ENCODE measurements around the gene NLGN1.
A peak's percentile ranks its signal among the peaks of the same experiment; 100 is the strongest.
"Not testable (repeated sequence)": the region's sequence is repeated elsewhere in the genome, so short reads cannot be mapped to it uniquely, and the experiment has no call there.

Gene NLGN1

DNA sequence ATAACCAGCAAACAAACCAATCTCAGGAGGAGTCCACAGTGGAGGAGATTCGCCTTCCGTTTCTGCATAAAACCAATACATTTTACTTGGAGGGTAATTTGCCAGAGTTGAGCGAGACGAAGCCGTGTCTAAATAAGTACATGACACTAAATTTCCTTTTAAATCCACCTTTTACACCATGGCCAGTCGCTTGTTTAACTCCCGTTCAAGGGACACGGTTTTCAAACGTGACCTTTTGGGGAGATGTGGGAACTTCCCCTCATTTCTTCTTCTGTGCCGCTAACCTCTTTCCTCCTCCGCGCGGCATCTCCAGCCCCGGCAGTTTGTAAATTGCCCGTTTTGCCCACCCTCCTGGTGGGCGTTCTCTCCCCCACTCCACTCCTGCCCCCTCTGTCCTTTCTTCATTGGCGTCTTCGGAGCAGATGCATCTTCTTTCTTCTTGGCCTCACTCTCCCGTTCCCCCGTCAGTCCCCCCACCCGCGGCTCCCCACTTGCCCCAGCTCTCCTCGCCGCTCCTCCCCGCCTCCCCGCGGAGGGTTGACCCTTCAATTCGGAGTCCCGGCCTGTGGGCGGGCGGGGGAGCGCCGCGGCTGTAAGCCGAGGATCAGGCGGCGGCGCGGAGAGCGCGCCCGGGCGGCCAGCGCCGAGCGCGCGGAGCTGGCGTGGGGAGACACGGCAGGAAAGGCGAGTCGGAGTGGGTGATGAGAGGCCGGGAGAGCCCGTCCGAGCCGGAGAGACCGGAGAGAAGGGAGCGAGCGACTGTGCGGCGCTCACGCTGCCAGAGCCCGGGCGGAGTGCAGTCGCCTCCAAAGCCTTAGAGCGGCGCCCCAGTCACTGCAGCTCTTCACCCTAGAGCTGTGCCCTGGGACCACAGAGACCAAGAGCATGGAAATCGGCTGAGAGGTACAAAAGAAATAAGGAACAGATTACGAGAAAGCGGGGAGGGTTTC is at the start of gene NLGN1:
Gene NLGN1, plus strand, starts transcription at position 584 of the 950 bp plus-strand sequence.
- DNase-seq (ENCODE audit: low read depth): peak; percentile 87

DNA sequence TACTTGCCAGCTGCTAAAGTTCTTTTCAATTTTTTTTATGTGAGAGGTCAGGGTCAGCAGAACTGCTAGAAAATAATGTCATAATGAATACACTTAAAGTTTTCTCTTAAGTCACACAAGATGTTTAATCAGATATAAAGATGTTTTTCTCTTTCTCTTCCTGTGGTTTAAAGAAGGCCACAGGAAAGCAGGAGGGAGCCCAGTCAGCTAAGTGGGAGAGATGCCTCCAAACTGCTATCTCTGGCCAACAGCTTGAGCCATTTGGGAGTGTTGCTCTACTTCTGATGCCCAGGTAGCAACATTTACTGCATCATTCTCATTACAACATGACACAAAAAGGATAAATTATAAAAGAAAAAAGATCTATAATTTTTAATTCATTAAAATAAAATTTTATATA is 45.7 kb upstream of the NLGN1 start:
- DNase-seq (ENCODE audit: low read depth): no peak

DNA sequence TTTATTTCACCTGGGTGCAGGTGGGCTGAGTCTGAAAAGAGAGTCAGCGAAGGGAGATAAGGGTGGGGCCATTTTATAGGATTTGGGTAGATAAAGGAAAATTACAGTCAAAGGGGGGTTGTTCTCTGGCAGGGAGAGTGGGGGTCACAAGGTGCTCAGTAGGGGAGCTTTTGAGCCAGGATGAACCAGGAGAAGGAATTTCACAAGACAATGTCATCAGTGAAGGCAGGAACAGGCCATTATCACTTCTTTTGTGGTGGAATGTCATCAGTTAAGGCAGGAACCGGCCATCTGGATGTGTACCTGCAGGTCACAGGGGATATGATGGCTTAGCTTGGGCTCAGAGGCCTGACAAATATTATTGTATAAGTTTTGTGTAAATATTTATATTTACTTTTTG is 44.4 kb upstream of the NLGN1 start:
- DNase-seq (ENCODE audit: low read depth): not testable (repeated sequence)

DNA sequence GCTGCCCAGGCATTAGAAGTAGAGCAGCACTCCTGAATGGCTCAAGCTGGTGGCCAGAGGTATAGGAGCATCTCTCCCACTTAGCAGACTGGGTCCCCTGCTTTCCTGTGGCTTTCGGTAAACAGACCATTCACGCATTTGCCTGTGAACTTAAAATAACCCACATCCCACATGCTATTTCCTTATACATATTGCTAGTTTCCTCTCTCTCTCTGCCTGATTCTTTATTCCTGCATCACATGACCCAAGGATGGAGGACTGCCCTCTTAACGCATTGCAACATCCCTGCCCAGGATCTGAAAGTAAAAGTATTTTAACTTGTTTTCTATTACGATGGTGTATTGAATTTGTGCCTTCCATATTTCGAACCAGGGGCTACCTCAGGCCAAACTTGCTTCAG is 43.4 kb upstream of the NLGN1 start:
- no peak for DNase-seq (ENCODE audit: low read depth)

DNA sequence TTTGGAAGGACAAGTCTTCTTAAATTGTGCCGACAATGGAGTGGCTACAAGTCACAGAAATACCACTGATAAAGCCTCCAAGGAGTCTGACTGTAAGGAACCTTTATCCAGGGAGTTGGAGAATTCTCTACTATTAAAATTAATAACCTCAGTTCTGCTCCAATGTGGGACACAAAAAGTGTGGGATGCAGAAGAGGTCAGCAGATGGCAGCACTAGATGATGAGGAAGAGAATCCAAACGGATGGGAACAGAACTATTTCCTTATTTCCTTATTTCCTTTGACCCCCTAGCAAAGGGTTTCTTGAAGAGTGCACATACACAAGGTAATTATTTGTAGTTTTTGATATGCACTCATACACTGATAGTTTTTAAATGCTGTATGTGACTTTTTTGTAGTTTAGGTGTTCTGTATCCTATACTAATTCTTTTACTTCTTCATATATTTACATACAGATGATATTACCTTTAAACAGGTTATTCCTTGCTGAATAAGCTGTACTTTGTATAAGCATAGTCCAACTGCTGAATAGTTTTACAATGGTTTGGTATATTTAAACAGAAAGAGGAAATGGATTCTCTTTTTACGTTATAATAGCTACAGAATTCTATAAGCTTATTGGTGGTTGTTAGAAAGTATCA is 25.6 kb upstream of the NLGN1 start:
- DNase-seq (ENCODE audit: low read depth): peak; percentile 65

DNA sequence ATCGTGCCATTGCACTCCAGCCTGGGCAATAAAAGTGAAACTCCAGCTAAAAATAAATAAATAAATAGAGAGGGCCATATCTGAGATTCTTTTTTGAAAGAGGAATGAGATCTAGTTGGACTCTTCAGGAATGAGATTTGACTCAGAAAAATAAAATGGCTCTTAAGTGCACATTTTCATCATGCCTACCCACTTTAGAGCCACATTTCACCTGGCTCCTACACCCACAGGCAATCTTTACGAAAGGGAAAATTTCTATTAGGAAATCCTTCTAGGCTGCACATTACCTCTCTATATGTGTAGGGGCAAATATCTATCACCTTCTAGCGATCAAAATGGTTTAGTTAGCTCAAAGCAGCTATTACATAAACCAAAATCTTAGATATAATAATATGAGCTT is 16.9 kb upstream of the NLGN1 start:
- DNase-seq (ENCODE audit: low read depth): no peak

DNA sequence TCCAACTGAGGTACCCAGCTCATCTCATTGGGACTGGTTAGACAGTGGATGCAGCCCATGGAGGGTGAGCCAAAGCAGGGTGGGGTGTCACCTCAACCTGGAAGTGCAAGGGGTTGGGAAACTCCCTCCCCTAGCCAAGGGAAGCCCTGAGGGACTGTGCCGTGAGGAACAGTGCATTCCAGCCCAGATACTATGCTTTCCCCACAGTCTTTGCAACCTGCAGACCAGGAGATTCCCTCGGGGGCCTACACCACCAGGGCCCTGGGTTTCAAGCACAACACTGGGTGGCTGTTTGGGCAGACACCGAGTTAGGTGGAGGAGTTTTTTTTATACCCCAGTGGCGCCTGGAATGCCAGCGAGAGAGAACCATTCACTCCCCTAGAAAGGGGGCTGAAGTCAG is 15.6 kb upstream of the NLGN1 start:
- DNase-seq (ENCODE audit: low read depth): not testable (repeated sequence)

DNA sequence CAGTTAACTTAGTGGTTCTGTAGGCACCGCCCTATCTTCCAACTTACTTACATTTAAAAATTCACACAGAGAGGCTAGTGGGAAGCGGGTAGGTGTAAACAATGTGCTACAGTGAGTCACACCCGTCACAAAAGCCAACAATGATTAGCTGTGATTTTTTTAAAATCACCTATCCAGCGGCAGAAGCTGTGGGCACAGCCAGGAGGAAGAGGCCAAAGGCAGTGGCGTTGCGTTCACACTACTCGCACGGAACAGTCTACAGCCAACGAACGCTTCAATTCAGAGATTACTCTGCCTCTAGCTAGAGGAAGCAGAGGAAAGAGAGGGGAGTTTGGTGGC is 2.5 kb upstream of the NLGN1 start:
- DNase-seq (ENCODE audit: low read depth): no peak

DNA sequence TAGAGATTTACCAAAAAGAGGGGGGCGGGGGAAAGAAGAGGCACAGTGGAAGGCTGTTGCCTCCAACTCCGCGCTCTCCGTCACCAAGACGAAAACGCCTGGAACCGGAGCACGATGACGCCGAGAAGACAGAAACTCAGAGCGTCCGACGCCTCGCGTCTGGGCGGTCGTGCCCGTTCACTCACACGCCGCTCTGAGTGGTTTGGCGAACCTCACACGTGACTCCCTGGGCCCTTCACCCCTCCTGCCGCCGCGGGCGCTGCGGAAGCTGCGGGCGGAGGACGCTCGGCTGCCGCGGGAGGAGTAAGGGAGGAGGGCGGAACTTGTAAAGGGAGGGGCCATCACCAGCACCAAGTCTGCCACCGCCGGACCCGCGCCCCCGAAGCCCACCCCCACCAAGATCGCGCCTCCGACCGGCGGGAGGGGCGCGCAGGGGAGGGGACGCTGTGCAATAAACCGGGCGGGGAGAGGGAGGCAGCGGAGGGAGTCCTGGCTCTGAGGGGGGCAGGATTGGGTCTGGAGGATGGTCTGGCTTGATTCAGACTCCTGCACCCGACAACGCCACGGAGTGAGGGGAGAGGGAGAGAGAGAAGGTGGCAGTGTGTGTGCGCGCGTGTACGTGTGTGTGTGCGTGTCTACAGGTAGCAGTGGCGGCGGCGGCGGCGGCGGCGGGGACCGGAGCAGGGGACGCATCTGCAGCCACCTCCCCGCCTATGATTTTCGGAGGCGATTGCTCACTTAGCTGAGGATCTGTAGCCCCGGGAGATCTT is 1.9 kb upstream of the NLGN1 start:
- peak; percentile 95 for DNase-seq (ENCODE audit: low read depth)

DNA sequence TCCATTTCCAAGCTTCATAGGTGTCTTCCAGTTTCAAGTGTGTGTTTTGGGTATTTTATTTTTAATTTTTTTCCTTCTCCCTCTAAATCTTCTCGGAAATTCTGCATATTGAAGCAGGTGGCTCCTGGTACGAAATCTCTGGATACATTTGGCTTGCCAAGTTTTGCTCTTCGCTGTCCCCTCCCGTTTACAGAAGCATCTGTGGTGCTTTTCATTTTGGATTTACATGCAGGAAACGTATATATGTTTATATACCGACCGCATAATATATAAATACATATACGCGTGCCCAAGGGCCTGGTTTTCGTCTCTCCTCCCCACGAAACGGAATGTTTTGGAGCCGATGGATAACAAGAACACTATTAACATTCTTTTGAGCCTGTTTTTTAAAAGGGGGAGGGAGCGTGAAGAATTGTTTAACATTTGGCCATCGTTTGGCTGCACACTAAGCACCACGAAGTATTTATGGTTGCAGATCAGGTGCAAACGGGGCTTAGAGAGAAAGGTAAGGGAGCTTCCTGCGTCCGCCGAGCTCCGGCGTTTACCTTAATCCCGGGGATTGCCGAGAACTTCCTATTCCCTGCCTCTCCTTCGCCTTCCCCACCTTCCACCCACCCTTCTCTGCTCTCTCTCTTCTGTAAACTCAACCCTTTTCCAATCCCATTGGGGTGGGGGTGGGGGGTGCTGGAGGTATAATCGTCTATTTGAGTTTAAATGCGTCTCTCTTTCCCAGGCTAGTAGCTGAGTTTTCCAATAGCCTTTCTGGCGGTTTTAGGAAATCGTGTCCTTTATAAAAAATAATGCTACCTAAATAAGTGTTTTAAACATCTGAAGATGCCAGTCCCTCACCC is 1.1 kb upstream of the NLGN1 start:
- peak; percentile 31 for DNase-seq (ENCODE audit: low read depth)

DNA sequence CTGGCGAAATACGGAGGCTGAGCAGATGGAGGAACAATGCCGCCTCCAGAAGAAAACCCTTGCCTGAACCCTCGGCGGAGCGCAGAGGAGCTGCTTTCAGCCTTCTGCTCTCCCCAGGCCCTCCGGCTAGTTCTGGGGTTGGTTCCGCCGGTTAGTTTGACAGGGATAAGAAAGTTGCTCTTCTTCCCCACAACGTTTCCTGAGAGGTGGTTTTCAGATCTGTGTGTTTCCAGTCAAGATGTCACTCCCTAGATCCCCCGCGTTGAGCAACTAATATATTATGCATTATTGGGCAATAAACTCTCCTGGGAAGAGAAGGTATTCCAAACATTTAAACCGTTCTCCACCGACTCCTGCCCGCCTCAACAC is 551 bp downstream of the NLGN1 start:
- DNase-seq (ENCODE audit: low read depth): peak; percentile 67

DNA sequence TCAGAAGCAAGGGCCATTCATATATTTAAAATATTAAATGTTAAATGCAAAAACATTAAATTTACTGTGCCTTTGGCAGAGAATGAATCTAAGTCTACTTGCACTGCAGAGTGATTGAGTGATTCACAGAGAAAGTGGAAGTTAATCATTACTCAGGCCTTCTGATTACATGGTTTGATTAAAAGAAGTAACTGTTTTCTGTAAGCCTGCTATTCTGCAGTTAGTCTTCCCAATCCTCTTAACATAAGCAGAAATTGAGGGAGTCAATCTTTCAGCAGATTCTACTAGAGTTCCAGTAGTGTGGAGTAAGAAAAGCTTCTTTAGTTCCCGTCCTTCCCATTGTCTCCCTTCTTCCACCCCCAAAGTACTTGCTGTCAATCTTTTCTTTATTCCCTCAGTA is 1.5 kb downstream of the NLGN1 start:
- DNase-seq (ENCODE audit: low read depth): peak; percentile 21

DNA sequence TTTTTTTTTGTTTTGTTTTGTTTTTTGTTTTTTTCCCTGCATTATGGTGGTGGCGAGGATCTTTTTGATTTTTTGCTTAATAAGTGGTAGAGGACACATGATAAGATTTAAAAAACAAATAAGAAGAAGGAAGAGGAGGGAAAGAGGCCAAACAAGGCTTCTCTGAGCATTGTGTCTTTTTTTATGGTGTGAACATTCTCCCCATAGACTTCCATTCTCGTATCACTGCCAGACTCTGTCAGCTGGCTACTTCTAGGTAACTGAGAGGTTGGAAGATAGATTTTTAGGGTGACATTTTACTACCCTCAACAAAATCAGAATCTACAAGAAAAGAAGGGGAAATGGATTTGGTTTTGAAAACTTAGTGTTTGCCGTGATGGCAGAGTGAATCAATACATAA is 3.8 kb downstream of the NLGN1 start:
- DNase-seq (ENCODE audit: low read depth): no peak

DNA sequence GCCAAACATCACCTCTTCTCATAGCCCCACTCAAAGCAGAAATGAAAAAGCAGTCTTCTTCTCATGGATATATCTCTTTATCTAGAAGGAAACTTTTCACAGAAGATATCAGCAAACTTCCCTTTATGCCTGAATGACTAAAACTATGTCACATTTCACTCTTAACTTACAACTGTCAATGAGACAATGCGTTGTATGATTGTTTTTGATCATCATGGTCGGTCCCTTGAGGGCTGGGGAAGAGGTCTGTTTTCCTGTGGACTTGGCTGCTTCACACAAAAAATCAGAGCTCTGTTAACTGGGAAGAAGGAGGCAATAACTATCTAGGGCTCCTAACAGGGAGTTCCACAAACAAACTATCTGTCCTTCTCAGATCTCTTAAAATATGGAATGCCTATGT is 5.1 kb downstream of the NLGN1 start:
- no peak for DNase-seq (ENCODE audit: low read depth)

DNA sequence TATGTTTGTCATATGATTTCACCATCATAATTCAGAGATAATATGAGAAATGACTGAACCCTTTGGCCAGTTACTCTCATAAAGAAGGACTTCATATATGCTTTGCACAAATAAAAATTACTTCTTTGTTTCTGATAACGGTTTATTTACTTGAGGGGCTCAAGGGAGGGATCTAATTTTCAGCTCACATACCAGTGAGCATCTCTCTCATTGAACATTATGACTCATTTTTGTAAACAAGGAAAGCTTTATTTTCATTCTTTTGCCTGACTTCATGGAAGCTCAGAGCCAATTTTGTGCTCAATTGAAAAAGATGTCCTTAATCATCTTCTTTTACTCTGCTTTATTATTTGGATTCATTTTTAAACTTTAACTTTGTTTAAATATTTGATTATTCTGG is 5.8 kb downstream of the NLGN1 start:
- DNase-seq (ENCODE audit: low read depth): peak; percentile 38

DNA sequence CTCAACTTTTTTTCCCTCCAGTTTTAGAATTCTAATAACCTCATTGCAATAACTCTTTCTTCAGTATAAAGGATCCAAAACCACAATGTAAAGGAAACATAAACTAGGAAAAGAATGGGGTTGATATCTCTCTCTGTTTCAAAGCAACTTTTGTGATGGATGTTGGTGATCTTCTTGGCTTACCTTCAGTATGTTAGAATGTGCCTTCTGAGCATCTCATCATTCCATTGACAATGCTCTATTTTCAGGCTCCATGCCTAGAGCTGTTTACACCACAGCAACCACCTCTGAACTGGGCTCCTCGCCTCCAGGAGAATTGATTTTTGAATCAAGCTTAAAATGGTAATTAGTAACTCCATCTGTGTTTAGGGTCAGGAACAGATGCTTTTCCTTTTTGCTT is 6.6 kb downstream of the NLGN1 start:
- no peak for DNase-seq (ENCODE audit: low read depth)

DNA sequence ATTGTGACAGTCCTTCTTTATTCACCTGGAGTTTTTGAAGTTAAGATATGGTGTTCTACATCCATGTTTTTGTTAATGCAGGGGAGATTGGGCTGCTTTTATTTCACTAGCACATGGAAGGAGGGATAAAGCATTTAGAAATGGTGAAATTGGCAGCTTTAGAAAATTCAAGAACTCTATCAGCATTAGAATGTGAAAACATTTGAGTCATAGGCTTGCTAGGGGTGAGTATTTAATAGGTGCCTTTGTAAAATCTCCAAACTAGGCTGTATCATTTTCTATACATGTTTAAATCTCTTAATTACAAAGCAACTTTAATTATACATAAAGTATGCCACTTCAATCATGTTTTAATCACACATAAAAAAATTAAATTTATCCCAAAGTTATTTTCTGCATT is 12.9 kb downstream of the NLGN1 start:
- DNase-seq (ENCODE audit: low read depth): no peak

DNA sequence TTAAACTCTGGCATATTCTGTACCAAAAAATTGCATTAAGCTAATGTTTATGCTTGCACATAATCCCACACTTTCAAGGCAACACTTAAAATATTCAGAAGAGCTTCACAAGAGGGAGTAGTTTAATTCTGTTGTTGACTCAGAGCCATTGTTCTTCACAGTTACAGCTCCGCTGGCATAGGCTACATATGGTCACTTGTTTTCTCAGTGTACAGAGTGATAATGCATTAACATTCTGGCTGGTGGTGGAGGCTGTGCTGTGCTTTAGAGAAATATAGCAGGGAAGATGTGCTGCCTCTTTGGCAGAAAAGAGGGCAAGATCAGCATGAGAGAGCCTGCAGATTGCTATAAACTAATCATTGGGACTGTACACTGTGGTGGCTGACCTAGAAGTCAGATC is 13.3 kb downstream of the NLGN1 start:
- DNase-seq (ENCODE audit: low read depth): no peak

DNA sequence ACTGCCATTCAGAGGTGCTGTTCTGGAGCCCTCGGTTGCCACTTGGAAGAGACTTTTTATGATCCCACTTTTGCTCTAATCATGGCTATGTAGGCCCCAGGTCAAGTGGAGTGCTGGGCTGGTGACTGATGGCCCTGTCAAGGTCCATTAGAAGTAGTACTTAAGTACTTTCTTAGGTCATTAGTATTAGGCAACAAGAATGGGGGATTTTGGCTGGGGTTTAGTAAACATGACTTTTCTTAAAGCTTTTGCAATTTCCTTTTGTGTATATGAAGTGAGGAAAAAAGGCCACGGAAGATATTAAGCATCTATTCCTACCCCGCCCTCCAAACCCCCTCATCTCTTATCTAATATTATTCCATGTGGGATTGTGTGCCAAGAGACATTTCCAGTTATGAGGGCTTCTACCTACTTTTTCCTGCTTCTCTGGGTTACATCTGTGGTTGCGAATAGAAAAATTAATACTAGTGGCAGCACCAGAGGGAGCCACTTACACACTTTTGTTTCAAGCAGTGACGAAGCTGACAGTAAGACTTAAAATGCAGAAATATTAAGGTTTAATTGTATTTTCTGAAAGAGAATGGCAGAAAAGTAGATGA is 13.9 kb downstream of the NLGN1 start:
- peak; percentile 69 for DNase-seq (ENCODE audit: low read depth)

DNA sequence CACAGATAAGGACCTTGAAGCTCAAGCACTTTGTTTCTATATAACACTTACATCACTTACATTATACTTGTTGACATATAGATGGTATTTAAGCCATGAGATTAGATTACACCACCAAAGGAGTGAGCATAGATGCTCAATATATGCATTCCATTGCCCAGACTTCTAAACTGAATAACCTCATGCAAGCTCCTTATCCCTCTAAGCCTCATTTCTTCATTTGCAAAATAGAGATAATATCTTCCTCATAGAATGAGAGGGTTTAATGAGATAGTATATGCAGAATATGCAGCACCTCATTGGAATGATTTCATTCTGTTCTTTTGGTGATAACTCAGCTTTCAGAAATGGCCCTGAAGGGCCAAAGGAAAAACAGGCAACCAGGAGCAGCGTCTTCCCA is 18.5 kb downstream of the NLGN1 start:
- no peak for DNase-seq (ENCODE audit: low read depth)

DNA sequence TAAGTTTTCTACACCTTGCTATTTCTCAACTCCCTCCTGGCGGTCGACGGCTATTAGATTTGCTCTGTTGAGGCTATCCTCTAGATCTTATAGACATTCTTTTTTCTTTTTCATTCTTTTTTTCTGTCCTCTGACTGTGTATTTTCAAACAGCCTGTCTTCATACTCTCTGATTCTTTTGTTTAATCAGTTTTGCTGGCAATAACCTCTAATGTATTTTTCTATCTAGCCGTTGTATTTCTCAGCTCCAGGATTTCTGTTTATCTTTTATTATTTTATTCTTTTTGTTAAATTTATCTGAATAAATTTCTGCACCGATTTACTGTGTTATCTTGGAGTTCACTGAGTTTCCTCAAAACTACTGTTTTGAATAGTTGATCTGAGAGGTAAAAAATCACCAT is 31.5 kb downstream of the NLGN1 start:
- DNase-seq (ENCODE audit: low read depth): no peak

DNA sequence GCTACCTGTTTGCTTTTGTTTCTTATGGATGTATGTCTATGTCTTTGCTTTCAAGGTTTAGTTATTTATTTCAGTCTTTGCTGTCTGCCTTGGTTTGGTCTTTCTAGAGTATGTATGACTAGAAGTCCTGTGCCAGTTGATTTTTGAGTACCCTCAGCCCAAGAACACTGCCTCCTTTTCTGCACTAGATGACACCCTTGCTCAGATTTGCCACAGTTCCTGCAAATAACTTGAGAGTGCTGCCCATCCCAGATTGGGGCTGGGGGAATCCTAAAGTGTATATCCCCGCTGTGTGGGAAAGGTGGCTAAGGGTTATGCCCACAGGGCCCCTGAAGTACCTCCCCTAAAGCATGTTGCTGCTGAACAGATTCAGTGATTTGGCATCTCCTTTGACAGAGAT is 32.0 kb downstream of the NLGN1 start:
- DNase-seq (ENCODE audit: low read depth): no peak

Measured in EH (cell line).